Loucy (cell line): ENCODE data around the gene PPP1R18.

ENCODE experiments used
- H2AFZ ChIP-seq: fragments of 200-600 bp; sonication (generic); 2 replicates; pipeline ENCODE4 v1.6.0; 2016; ENCODE audit warnings: antibody characterized with exemption, mild to moderate bottlenecking, low read length, moderate library complexity
- H3F3A ChIP-seq: fragments of 200-600 bp; 2 replicates; pipeline ENCODE4 v1.6.0; 2016; ENCODE audit warnings: antibody characterized with exemption, low read depth, mild to moderate bottlenecking
- H3K27me3 ChIP-seq: fragments of 200-600 bp; sonication (generic); 2 replicates; pipeline ENCODE4 v1.6.1; 2014; ENCODE audit warnings: low read length, mild to moderate bottlenecking; ENCODE audit not compliant: insufficient read depth, poor library complexity, severe bottlenecking
- H3K36me3 ChIP-seq: fragments of 200-600 bp; sonication (generic); 2 replicates; pipeline ENCODE4 v1.6.1; 2016; ENCODE audit warnings: low read length; ENCODE audit not compliant: insufficient read depth
- H3K4me1 ChIP-seq: fragments of 200-600 bp; sonication (generic); 2 replicates; pipeline ENCODE4 v1.5.1; 2014; ENCODE audit warnings: low read length, mild to moderate bottlenecking; ENCODE audit not compliant: insufficient read depth, poor library complexity, severe bottlenecking
- H3K4me2 ChIP-seq: fragments of 200-600 bp; sonication (generic); 2 replicates; pipeline ENCODE4 v1.6.0; 2014; ENCODE audit warnings: antibody characterized with exemption, low read length, low read depth, mild to moderate bottlenecking; ENCODE audit not compliant: poor library complexity, severe bottlenecking
- H3K4me3 ChIP-seq: fragments of 200-600 bp; sonication (generic); 2 replicates; pipeline ENCODE4 v1.5.1; 2014; ENCODE audit warnings: low read length, mild to moderate bottlenecking, mixed read lengths; ENCODE audit not compliant: poor library complexity, severe bottlenecking
- H3K79me2 ChIP-seq: fragments of 200-600 bp; sonication (generic); 2 replicates; pipeline ENCODE4 v1.6.1; 2014; ENCODE audit warnings: low read length; ENCODE audit not compliant: insufficient read depth
- H3K9ac ChIP-seq: fragments of 200-600 bp; sonication (generic); 2 replicates; pipeline ENCODE4 v1.6.0; 2014; ENCODE audit warnings: mild to moderate bottlenecking, low read depth, low read length, moderate library complexity; ENCODE audit not compliant: poor library complexity, severe bottlenecking
- H3K9me2 ChIP-seq: fragments of 200-600 bp; sonication (generic); replicated peaks from 2 replicates; pipeline ENCODE4 v1.6.1; 2016; ENCODE audit warnings: low read depth, low read length, mixed read lengths
- H3K9me3 ChIP-seq: fragments of 200-600 bp; sonication (generic); 2 replicates; pipeline ENCODE4 v1.6.1; 2014; ENCODE audit warnings: mild to moderate bottlenecking, antibody characterized with exemption, low read length, low read depth; ENCODE audit not compliant: insufficient read depth
- H4K20me1 ChIP-seq: fragments of 200-600 bp; sonication (generic); 2 replicates; pipeline ENCODE4 v1.6.0; 2014; ENCODE audit warnings: antibody characterized with exemption, low read length, mild to moderate bottlenecking; ENCODE audit not compliant: insufficient read depth, poor library complexity, severe bottlenecking
- EZH2phosphoT487 ChIP-seq: fragments of 200-600 bp; IDR thresholded peaks from 2 replicates; pipeline ENCODE4 v1.6.1; 2018; ENCODE audit warnings: antibody characterized with exemption, mild to moderate bottlenecking, moderate library complexity, borderline replicate concordance
- TF ChIP-seq, protein P1 (sequence below): fragments of 200-600 bp; sonication (generic); conservative IDR thresholded peaks from 2 replicates; pipeline ENCODE4 v1.5.1; 2014; ENCODE audit warnings: mild to moderate bottlenecking, antibody characterized with exemption, low read length

PPP1R18 gene

DNA sequence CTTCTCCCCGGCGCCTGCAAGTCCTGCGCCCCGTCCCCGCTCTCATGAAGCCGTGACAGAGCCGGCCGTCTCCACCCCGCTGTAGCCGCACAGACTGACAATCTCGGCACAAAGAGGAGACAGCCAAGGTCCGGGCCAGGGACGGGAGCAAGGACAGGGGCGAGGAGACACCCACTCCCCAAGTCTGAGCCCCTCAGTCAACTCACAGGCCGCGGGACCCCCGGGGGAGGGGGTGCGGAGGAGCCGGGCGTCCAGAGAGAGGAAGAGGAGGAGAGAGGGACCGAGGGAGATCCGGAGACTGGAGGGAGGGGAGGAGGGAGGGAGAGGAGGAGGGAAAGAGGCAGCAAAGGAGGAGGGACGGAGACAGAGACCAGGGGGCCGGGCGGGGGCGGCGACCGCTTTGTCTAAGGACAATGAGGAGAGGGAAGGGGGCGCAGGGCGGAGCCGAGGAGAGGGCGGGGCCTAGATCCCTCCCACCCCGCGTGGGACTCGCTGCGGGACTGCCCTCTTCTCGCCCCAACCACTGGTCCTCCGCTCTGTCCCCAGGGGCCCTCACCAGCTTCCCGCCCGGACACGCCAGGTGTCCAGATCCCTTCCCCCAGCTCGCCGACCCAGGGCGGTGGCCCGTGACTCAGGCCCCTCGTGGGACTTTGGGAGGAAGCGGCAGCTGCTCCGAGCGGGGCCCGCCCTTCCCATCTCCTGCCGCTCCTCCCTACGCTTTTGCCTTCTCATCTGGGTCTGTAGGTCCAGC is 638 bp upstream of the PPP1R18 start:
- Histone ChIP-seq H4K20me1 (peaks cover 20% of the 10 kb centered on the region), H3K4me2 (peak overlapping the region; percentile 97), H3K4me3 (peak overlapping the region; percentile 97), H3K4me1 (peaks cover 58% of the 10 kb centered on the region), H3K9ac (peak overlapping the region; percentile 96), H3K36me3 (no peaks in the 10 kb centered on the region), H3K9me2 (no peaks in the 10 kb centered on the region), H3K9me3 (no peaks in the 10 kb centered on the region), H3F3A (peaks cover 5% of the 10 kb centered on the region), H2AFZ (0 out of 2 replicates have a peak overlapping the region, but pooled peaks have one; percentile 26), H3K79me2 (peaks cover 81% of the 10 kb centered on the region), H3K27me3 (no peaks in the 10 kb centered on the region)
- TF ChIP-seq EZH2phosphoT487, result no peak
- TF ChIP-seq, protein P1, sequence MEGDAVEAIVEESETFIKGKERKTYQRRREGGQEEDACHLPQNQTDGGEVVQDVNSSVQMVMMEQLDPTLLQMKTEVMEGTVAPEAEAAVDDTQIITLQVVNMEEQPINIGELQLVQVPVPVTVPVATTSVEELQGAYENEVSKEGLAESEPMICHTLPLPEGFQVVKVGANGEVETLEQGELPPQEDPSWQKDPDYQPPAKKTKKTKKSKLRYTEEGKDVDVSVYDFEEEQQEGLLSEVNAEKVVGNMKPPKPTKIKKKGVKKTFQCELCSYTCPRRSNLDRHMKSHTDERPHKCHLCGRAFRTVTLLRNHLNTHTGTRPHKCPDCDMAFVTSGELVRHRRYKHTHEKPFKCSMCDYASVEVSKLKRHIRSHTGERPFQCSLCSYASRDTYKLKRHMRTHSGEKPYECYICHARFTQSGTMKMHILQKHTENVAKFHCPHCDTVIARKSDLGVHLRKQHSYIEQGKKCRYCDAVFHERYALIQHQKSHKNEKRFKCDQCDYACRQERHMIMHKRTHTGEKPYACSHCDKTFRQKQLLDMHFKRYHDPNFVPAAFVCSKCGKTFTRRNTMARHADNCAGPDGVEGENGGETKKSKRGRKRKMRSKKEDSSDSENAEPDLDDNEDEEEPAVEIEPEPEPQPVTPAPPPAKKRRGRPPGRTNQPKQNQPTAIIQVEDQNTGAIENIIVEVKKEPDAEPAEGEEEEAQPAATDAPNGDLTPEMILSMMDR, result no peak

DNA sequence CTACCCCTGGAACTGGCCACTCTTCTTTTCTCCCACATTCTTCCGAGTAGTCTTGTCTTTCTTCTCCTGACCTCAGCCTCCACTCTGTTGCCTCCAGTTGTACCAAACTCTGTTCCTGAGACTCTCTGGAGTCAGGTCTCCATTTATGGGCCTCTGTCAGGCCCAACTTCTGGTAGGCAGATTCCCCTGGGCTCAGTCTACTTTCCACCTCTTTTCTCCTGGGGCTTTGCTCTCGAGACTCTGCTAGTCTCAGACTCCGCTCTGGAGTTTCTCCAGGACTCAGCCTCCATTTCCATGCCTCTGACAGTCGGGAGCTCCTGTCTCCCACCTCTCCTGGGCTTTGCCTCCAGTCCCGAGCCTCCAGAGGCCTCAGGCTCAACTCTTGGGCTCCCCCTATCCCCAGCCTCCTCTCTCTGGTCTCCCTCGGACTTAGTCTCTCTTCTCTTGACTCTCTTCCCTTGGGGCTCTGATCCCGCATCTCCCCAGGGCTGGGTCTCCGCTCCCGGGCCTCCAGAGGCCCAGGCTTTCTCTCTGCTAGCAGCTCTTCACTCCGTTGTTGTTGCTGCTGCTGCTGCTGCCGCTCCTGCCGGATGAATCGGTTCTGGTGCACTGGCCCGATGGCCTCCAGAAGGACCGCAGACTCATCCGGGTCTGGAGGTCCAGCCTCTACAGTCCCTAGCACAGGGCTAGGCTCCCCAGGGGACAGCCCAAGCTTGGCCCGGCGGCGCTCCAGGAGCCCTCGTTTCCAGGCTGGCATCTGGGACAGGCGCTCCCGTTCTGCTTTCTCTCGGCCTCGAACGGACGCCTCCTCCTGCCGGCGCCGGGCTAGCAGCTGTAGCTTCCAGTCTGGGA is 1.1 kb downstream of the PPP1R18 start:
- Histone ChIP-seq H3K4me1 (peaks cover 62% of the 10 kb centered on the region), H3K4me3 (peak overlapping the region; percentile 97), H2AFZ (no peak overlapping the region), H3K27me3 (no peaks in the 10 kb centered on the region), H3K9me3 (no peaks in the 10 kb centered on the region), H3K9me2 (no peaks in the 10 kb centered on the region), H3K79me2 (peaks cover 95% of the 10 kb centered on the region), H3K36me3 (no peaks in the 10 kb centered on the region; the same call in 1 of the 2 replicates), H4K20me1 (peaks cover 35% of the 10 kb centered on the region), H3K4me2 (peak overlapping the region; percentile 97), H3K9ac (peak overlapping the region; percentile 96), H3F3A (peaks cover 5% of the 10 kb centered on the region)
- no peak for TF ChIP-seq EZH2phosphoT487
- TF ChIP-seq, protein P1, result peak; percentile 51

DNA sequence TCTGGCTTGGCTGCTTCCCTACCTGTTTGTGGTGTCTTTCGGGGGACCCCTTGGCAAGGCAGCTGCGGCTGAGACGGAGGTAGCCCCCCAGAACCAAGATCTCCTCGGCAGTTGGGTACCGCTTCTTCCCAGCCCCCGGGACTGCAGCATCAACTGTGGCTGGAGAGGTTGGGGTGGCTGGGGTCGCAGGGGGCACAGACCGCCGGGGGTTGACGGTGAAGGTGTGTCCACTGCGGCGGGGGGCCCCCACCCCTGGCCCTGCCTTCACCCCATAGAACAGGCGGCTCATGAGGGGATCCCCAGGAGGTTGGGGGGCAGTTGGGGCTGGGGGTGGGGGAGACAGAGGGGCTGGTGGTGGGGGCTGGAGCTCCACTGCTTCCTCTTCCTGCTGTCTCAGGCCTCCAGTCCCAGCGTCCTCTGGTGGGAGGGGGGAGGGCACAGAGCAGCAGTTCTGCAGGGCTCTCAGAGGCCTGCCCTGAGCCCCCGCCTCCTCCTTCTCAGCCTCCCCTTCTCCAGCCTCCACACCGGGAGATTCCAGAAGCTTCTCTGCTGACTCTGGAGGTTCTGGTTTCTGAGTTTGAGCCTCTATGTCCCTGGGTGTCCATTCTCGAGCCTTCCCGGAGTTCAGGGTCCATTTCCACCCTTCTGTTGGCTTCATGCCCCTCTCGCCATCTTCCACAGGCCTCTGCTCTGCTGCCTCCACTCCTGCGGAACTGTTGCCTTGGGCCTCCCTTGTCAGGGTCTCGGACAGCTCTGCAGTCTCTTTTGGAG is 1.9 kb downstream of the PPP1R18 start:
- Histone ChIP-seq H3K9me3 (no peaks in the 10 kb centered on the region), H3K4me2 (peak overlapping the region; percentile 97), H3K9me2 (no peaks in the 10 kb centered on the region), H3K9ac (peak overlapping the region; percentile 96), H3K36me3 (no peaks in the 10 kb centered on the region; the same call in 1 of the 2 replicates), H3K4me3 (peak overlapping the region; percentile 97), H3K79me2 (peaks cover 95% of the 10 kb centered on the region), H3K27me3 (no peaks in the 10 kb centered on the region), H2AFZ (no peak overlapping the region), H3K4me1 (peaks cover 62% of the 10 kb centered on the region), H4K20me1 (peaks cover 43% of the 10 kb centered on the region), H3F3A (peaks cover 5% of the 10 kb centered on the region)
- no peak for TF ChIP-seq EZH2phosphoT487
- TF ChIP-seq, protein P1, result no peak
